NK-92 treated with Interleukin-12 subunit alpha and Interleukin-12 subunit beta, amount 100 ng/mL, for 24 hours (cell line): ENCODE results near the gene FHOD3.
A peak's percentile ranks its signal among the peaks of the same experiment; 100 is the strongest.
"Not testable (repeated sequence)": the region's sequence is repeated elsewhere in the genome, so short reads cannot be mapped to it uniquely, and the experiment has no call there.

Source experiments
- DNase-seq: peaks from one replicate; lab custom pipeline; 2025; lab: John Stamatoyannopoulos, UW

The FHOD3 gene

DNA sequence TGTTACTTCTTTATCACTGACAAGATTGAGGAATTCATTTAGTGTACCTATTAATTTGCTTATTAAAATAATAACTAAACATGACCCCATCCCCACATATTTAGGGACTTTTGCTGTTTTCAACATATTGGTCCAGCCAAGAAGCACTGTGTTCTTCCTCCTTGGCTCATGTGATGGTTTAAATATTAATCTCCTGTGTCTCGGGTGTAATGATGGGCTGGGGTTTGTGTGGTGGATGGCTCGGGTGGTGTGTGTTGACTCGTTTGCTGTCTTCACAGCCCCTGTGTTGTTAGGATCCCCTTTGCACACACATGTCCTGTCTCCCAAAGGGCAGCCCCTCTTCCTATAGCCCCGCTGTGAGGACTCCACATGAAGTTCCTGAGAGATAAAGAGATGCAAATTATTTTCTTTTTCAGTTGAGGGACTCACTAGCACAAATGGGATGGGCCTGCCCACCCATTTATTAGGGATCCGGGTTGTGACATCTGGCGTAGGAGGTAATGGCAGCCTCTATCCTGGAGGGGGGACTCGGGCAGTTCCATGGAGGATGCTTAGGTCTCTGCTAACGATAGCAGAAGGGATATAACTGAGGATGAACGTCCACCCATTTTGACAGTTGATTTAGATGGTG is 53.4 kb downstream of the FHOD3 start:
- DNase-seq: no peak

DNA sequence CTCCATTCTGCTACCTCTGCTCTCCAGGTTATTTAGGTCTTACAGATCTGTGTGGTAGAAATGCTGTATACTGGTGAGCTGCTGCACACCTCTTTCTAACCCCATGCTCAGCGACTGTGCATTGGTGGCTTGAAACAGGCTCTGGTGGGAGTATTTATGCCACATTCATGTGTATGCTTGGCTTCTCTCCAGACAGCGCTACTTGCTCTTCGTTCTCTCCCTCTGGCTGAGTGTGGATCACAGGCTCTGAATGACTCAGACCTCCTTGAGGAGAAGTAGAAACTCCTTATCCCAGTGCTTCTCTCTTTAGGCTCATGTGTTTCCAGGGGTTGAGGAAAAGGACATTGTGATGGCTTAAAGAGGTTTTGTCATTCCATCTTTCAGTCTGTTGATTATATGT is 54.9 kb downstream of the FHOD3 start:
- no peak for DNase-seq

DNA sequence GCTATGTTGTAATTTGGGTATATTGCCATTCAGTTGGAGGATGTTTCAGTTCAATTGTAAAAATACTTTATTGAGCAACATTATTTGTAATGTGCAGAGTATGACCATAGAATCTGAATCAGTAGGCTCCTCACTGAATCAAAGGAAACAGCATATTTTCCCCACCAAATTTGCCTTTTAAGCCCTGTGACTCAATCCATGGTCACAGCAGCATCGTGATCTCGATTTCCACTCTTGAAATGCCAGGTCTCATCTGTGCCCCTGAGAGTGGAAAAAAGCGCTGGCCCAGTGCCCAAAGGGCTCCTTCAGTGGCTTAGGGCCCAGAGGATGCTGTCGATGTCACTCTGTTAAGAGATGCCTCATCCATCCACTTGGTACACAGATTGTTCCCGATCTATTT is 57.5 kb downstream of the FHOD3 start:
- no peak for DNase-seq

DNA sequence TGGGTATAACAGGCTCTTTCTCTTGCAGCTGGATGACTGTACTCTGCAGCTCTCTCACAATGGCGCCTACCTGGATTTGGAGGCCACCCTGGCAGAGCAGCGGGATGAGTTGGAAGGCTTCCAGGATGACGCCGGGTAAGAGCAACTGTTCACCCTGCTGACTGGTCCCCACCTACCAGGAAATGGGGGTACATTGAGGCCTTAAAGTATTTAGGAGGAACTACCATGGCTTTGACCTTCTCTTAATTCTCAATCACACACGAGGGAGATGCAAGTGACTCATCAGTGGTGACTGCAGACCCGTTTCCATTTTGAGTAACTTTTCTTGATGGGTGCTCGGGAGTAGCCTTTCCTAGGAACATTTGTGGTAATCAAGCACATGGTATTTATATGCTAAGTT is 58.0 kb downstream of the FHOD3 start:
- DNase-seq: no peak

GRCh38 chr18:36356741-36357140 is 59.2 kb downstream of the FHOD3 start:
- DNase-seq: not testable (repeated sequence)

GRCh38 chr18:36358141-36358540 is 60.6 kb downstream of the FHOD3 start:
- DNase-seq: no peak

DNA sequence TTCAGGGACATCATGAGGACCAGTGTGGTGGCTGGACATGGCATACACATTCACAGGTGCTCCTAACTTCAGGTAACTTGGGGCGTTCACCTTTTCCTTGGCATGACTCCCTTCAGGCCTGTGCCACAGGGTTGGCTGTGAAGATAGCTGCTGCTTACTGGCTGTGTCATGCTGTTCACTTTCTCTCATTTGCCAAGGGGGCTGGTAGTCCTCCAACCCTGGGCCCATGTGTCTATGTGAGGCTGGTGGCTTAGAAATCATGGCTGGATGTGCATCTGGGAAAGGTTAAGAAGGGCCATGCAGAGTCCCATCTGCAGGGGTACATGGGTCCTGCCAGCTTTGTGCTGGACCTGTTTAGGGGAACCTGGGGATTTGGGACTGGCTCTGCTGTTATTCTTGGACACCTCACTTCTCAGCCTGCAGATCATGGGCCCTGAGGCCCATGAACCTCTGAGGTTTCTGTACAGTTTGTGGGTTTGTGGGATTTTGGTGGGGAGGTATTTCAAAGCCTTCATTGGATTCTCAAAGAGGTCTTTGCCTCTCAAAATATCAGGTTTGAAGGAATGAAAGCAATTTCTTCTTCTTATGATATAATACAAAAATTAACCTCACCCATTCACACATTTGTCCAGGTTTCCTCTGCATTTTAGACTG is 62.9 kb downstream of the FHOD3 start:
- DNase-seq: no peak

GRCh38 chr18:36364911-36365624 is 67.6 kb downstream of the FHOD3 start:
- no peak for DNase-seq

- peak; percentile 18 for DNase-seq
Observed at GRCh38 chr18:36365836-36366775, 68.6 kb downstream of the FHOD3 start.

- DNase-seq: no peak
Observed at GRCh38 chr18:36366994-36367839, 69.7 kb downstream of the FHOD3 start.

GRCh38 chr18:36368889-36369288 is 71.4 kb downstream of the FHOD3 start:
- DNase-seq: no peak

GRCh38 chr18:36372903-36373311 is 75.4 kb downstream of the FHOD3 start:
- DNase-seq: no peak

DNA sequence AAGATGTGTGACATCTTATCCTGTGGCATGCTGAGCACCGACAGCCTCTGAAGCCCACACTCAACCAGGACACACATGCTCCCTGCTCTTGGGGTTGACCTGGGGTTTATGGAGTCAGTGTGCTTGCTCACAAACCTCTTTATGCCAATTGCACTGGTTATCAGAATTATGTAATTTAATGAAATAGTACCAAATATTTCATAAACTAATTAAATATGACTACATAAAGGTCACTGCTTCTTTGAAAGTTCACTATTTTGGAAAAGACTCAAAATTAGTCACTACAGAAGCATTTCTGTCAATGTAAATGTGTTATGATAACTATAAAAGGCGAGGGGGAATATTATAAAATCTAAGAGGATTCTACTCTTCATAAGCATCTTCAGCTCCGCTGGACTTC is 76.7 kb downstream of the FHOD3 start:
- no peak for DNase-seq

DNA sequence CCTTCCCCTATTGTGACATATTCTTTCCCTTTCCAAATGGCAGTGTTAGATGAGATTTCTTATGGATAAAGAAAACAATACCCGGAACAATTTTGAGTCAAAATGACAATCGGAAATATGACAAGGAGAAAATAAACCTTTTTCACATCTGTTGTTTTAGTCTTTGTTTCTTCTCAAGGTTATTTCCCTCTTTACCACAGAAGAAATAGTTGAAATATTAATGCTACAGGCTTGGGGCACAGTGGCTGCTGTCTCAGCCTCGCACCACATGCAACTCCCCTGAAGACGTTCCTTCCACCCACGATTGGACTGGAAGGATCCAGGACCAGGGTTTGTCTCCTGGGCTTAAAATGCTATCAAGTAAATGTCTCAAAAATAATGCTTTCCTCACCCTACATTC is 77.6 kb downstream of the FHOD3 start:
- DNase-seq: no peak

- no peak for DNase-seq
Observed at GRCh38 chr18:36376361-36376760, 78.8 kb downstream of the FHOD3 start.

- DNase-seq: no peak
Observed at GRCh38 chr18:36377626-36378025, 80.1 kb downstream of the FHOD3 start.

GRCh38 chr18:36378205-36378604 is 80.7 kb downstream of the FHOD3 start:
- DNase-seq: no peak

DNA sequence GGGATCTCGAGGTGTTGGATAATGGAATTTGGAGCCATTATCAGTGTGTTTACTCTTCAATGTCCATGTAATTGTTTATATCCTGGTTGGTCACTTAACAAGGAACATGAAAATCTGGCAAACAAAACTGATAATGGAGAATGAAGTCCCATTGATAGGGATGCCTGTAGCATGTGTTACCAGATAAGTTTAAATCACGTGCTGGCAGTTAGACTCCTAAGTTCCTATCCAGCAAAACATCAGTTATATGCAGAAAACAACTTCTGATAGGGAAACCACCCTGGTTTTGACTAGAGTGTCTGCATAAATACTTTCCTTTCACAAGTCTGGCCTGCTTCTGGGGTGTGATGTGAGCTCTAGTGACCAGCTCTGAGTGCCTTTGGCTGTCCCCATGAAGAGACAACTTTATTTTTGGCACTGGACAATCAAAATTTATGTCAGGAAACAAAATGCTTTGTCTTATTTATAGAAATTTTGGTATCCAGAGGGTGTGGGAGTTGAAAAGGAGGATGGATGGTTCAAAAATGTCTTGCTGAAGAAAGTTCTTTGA is 82.0 kb downstream of the FHOD3 start:
- DNase-seq: no peak

DNA sequence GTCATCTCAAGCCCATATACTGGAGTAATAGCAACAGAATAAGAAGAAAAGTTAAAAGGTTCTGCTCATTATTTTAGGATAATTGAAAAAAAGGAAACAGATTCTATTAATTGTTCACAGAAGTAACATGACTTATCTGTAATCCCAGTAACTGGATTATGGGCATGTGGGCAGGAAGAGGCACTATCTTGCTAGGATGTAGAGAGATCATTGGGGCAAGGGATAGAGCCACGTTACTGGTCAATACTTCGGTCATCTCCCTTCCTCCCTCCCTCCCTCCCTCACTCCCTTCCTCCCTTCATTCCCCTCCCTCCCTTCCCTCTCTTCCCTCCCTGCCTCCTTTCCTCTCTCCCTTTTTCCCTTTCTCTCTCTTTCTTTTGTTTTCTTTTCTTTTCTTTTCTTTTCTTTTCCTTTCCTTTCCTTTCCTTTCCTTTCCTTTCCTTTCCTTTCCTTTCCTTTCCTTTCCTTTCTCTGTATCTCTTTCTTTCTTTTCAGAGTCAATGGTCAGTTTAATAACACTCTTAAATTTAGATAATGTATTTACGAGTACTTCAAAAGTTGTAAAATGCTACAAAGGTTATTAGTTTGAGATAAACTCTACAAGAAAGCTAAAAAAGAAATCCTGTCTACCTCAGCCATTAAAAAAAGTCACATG is 82.8 kb downstream of the FHOD3 start:
- no peak for DNase-seq

- no peak for DNase-seq
Observed at GRCh38 chr18:36381075-36381474, 83.6 kb downstream of the FHOD3 start.

GRCh38 chr18:36382854-36383253 is 85.3 kb downstream of the FHOD3 start:
- no peak for DNase-seq
